Duodenal mucosa (tissue), 2 donors: ENCODE measurements around the gene GULP1.

Experiments used
- H3K27ac ChIP-seq: one replicate; pipeline ENCODE4 v1.7.0; 2013; ENCODE audit warnings: low read depth, low read length
- H3K27me3 ChIP-seq, 2 donors: one replicate each; pipeline ENCODE4 v1.7.0; 2013; ENCODE audit warnings: low read length in 2 of 2, control low read depth in 1 of 2; ENCODE audit not compliant: insufficient read depth in 2 of 2, control insufficient read depth in 1 of 2
- H3K36me3 ChIP-seq, 2 donors: one replicate each; pipeline ENCODE4 v1.7.0; 2013; ENCODE audit warnings: low read length in 2 of 2, control low read depth in 1 of 2; ENCODE audit not compliant: insufficient read depth in 2 of 2, control insufficient read depth in 1 of 2
- H3K4me1 ChIP-seq, 2 donors: one replicate each; pipeline ENCODE4 v1.7.0; 2013; ENCODE audit warnings: low read length in 2 of 2, control low read depth in 1 of 2; ENCODE audit not compliant: insufficient read depth in 2 of 2, control insufficient read depth in 1 of 2
- H3K4me3 ChIP-seq, 2 donors: one replicate each; pipeline ENCODE4 v1.7.0; 2013; ENCODE audit warnings: low read length in 2 of 2, low read depth in 1 of 2
- H3K9ac ChIP-seq, 2 donors: one replicate each; pipeline ENCODE4 v1.7.0; 2013; ENCODE audit warnings: low read length in 2 of 2, low read depth in 1 of 2
- H3K9me3 ChIP-seq, 2 donors: one replicate each; pipeline ENCODE4 v1.7.0; 2013; ENCODE audit warnings: low read length in 2 of 2, control low read depth in 1 of 2; ENCODE audit not compliant: control insufficient read depth in 1 of 2

Gene GULP1

DNA sequence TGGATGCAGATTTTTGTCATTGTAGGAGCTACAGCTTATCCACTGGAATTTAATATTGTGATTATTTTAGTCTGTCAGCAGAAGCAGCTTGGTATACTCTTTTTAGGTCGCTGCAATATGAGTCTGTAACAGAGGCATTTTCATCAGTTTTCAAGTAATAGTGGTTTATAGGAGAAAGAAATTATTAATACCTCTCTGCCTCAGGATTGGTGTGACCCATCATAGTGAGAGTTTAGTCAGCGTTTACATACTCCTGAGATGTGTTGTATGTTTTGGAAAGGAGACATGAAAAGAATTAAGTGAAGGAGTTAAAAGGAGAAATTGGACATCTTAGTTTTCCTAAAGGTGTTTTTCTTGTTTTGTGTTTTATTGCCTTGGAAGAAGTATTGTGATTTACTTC lies 189.8 kb downstream of the GULP1 start:
- Histone ChIP-seq H3K4me1 (peaks cover 0 to 2% of the 10 kb centered on the region in 2 donors), H3K36me3 (no peaks in the 10 kb centered on the region), H3K9me3 (no peaks in the 10 kb centered on the region), H3K4me3 (no peak overlapping the region), H3K9ac (no peak overlapping the region), H3K27me3 (no peaks in the 10 kb centered on the region), H3K27ac (no peak overlapping the region)

GRCh38 chr2:188485496-188485895 lies 193.8 kb downstream of the GULP1 start:
- Histone ChIP-seq H3K9ac (no peak overlapping the region), H3K9me3 (no peaks in the 10 kb centered on the region), H3K36me3 (no peaks in the 10 kb centered on the region), H3K4me3 (no peak overlapping the region), H3K27ac (no peak overlapping the region), H3K4me1 (no peaks in the 10 kb centered on the region), H3K27me3 (no peaks in the 10 kb centered on the region)

DNA sequence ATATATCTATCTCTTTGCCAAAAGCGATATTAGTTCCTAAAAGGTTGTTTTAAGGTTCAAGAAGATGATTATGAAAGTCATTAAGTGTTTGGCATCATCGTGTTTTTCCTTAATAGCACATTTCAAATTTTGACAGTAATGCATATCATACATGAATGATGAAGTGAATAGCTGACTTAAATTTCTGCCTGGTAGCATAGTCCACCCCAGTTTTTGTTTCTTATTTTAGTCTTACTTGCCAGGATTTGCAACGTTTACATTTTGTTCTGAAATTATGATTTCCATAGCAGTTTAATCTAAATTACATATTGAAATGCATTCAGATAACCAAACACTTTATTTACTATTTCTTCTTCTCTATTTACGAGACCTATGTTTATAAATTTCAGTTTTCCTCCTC lies 201.1 kb downstream of the GULP1 start:
- Histone ChIP-seq H3K4me1 (no peaks in the 10 kb centered on the region), H3K27ac (no peak overlapping the region), H3K27me3 (no peaks in the 10 kb centered on the region), H3K36me3 (no peaks in the 10 kb centered on the region), H3K4me3 (no peak overlapping the region), H3K9ac (no peak overlapping the region), H3K9me3 (no peaks in the 10 kb centered on the region)

GRCh38 chr2:188494906-188495305 lies 203.2 kb downstream of the GULP1 start:
- H3K36me3 ChIP-seq = no peaks in the 10 kb centered on the region
- H3K27me3 ChIP-seq = no peaks in the 10 kb centered on the region
- H3K9ac ChIP-seq = no peak overlapping the region
- H3K9me3 ChIP-seq = no peaks in the 10 kb centered on the region
- no peak overlapping the region for H3K4me3 ChIP-seq
- H3K27ac ChIP-seq = no peak overlapping the region
- H3K4me1 ChIP-seq = no peaks in the 10 kb centered on the region

- Histone ChIP-seq H3K27me3 (no peaks in the 10 kb centered on the region), H3K9me3 (no peaks in the 10 kb centered on the region), H3K4me1 (no peaks in the 10 kb centered on the region), H3K36me3 (no peaks in the 10 kb centered on the region), H3K9ac (no peak overlapping the region), H3K4me3 (no peak overlapping the region), H3K27ac (no peak overlapping the region)
Observed at GRCh38 chr2:188495969-188496431, 204.3 kb downstream of the GULP1 start.

DNA sequence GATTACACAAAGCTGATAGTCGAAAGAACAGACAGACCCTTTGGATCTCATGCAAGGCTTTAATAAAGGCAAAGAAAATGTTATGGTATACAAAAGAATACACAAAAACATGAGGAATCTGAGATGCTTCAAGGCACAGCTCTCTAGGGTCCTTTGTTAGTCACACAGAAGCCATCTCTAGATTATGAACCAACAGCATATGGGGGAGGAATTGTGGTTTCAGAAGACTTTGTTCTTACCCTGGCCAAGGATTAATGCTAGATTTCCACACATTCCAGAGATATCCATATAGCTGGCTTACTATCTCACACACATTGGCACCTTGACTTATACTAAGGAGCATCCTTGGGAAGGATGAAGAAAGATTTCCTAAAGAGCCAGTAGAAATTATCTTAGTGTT lies 206.1 kb downstream of the GULP1 start:
- Histone ChIP-seq H3K9me3 (no peaks in the 10 kb centered on the region), H3K27ac (no peak overlapping the region), H3K9ac (no peak overlapping the region), H3K4me1 (no peaks in the 10 kb centered on the region), H3K27me3 (no peaks in the 10 kb centered on the region), H3K36me3 (no peaks in the 10 kb centered on the region), H3K4me3 (no peak overlapping the region)

- H3K9me3 ChIP-seq = no peaks in the 10 kb centered on the region
- H3K27me3 ChIP-seq = no peaks in the 10 kb centered on the region
- no peak overlapping the region for H3K9ac ChIP-seq
- peaks cover 0 to 1% of the 10 kb centered on the region in 2 donors for H3K4me1 ChIP-seq
- H3K4me3 ChIP-seq = no peak overlapping the region
- no peak overlapping the region for H3K27ac ChIP-seq
- H3K36me3 ChIP-seq = no peaks in the 10 kb centered on the region
Observed at GRCh38 chr2:188503975-188504374, 212.3 kb downstream of the GULP1 start.

- Histone ChIP-seq H3K4me1 (peaks cover 0 to 7% of the 10 kb centered on the region in 2 donors), H3K4me3 (no peak overlapping the region), H3K9ac (no peak overlapping the region), H3K36me3 (no peaks in the 10 kb centered on the region), H3K27ac (no peak overlapping the region), H3K9me3 (no peaks in the 10 kb centered on the region), H3K27me3 (no peaks in the 10 kb centered on the region)
Observed at GRCh38 chr2:188506843-188507242, 215.2 kb downstream of the GULP1 start.

GRCh38 chr2:188511346-188511745 lies 219.7 kb downstream of the GULP1 start:
- Histone ChIP-seq H3K4me1 (peaks cover 0 to 7% of the 10 kb centered on the region in 2 donors), H3K27me3 (no peaks in the 10 kb centered on the region), H3K4me3 (no peak overlapping the region), H3K9me3 (no peaks in the 10 kb centered on the region), H3K9ac (no peak overlapping the region), H3K27ac (no peak overlapping the region), H3K36me3 (no peaks in the 10 kb centered on the region)

- no peak overlapping the region for H3K27ac ChIP-seq
- H3K4me1 ChIP-seq = peaks cover 0 to 7% of the 10 kb centered on the region in 2 donors
- H3K4me3 ChIP-seq = no peak overlapping the region
- H3K9me3 ChIP-seq = no peaks in the 10 kb centered on the region
- no peaks in the 10 kb centered on the region for H3K36me3 ChIP-seq
- H3K27me3 ChIP-seq = no peaks in the 10 kb centered on the region
- no peak overlapping the region for H3K9ac ChIP-seq
Observed at GRCh38 chr2:188512456-188512855, 220.8 kb downstream of the GULP1 start.

DNA sequence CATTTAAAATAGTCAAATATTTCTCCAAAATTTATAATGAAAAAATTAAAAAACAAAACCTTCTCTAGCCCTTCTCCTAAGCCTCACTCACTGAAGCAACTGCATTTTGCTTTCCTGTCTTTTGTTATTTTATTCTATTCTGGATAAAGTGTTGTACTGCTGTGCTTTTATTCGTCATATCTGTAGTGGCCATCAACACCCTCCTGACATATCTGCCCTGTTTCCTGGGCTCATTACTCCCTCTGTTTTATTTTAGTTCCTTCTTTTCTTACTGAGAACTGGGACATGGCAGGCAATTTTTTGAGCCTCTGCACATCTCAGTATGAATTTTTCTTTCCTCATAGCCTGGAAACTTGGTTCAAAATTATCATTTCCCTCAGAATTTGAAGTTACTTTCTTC lies 224.2 kb downstream of the GULP1 start:
- Histone ChIP-seq H3K4me1 (no peaks in the 10 kb centered on the region), H3K36me3 (no peaks in the 10 kb centered on the region), H3K9me3 (no peaks in the 10 kb centered on the region), H3K27me3 (no peaks in the 10 kb centered on the region), H3K27ac (no peak overlapping the region), H3K4me3 (no peak overlapping the region), H3K9ac (no peak overlapping the region)
